Astrocyte (in vitro differentiated cells and primary cell): Measurements from ENCODE around the gene ADAMTS12. TPM values are rescaled to one million over a fixed set of nuclear protein-coding genes. Genes with fewer than 3 reads are reported as not detected.

ENCODE experiments used
- DNase-seq: peaks from one replicate; pipeline ENCODE4 v3.0.0-alpha.2; 2010; ENCODE audit warnings: low read depth
- FAIRE-seq: peaks from 2 replicates; lab custom pipeline; 2011; peaks lifted over from hg19 to GRCh38; lab: Jason Lieb, UNC
- H2AFZ ChIP-seq: 2 replicates; pipeline ENCODE4 v1.6.0; 2012; ENCODE audit warnings: low read depth, low read length, inconsistent platforms
- H3K27ac ChIP-seq: 2 replicates; pipeline ENCODE4 v1.5.1; 2011; ENCODE audit warnings: low read depth, low read length, inconsistent platforms
- H3K27me3 ChIP-seq: 2 replicates; pipeline ENCODE4 v1.6.0; 2011; ENCODE audit warnings: low read length, inconsistent platforms; ENCODE audit not compliant: insufficient read depth
- H3K36me3 ChIP-seq: 2 replicates; pipeline ENCODE4 v1.5.1; 2011; ENCODE audit warnings: low read length, inconsistent platforms; ENCODE audit not compliant: insufficient read depth
- H3K4me1 ChIP-seq: 2 replicates; pipeline ENCODE4 v1.5.1; 2011; ENCODE audit warnings: low read length, inconsistent platforms; ENCODE audit not compliant: insufficient read depth
- H3K4me2 ChIP-seq: 2 replicates; pipeline ENCODE4 v1.6.0; 2012; ENCODE audit warnings: low read length, inconsistent platforms
- H3K4me3 ChIP-seq: 2 replicates; pipeline ENCODE4 v1.5.1; 2011; ENCODE audit warnings: low read depth, mild to moderate bottlenecking, low read length, inconsistent platforms; ENCODE audit not compliant: insufficient read depth
- H3K79me2 ChIP-seq: 2 replicates; pipeline ENCODE4 v1.6.0; 2012; ENCODE audit warnings: mild to moderate bottlenecking, low read length, inconsistent platforms; ENCODE audit not compliant: insufficient read depth
- H3K9ac ChIP-seq: 2 replicates; pipeline ENCODE4 v1.6.0; 2012; ENCODE audit warnings: mild to moderate bottlenecking, low read length, inconsistent platforms
- H3K9me3 ChIP-seq: 2 replicates; pipeline ENCODE4 v1.5.1; 2012; ENCODE audit warnings: low read depth, mild to moderate bottlenecking, low read length, inconsistent platforms; ENCODE audit not compliant: insufficient read depth
- H4K20me1 ChIP-seq: 2 replicates; pipeline ENCODE4 v1.6.0; 2012; ENCODE audit warnings: low read length, inconsistent platforms; ENCODE audit not compliant: insufficient read depth
- H3K27ac Mint-ChIP-seq: one replicate; pipeline ENCODE4 v1.8.0; 2021; ENCODE audit warnings: mild to moderate bottlenecking, mixed read lengths; ENCODE audit not compliant: unreplicated experiment
- H3K27me3 Mint-ChIP-seq: one replicate; pipeline ENCODE4 v1.8.0; 2021; ENCODE audit warnings: low read depth, mixed read lengths; ENCODE audit not compliant: unreplicated experiment
- H3K36me3 Mint-ChIP-seq: one replicate; pipeline ENCODE4 v1.8.0; 2021; ENCODE audit warnings: low read depth, mixed read lengths; ENCODE audit not compliant: unreplicated experiment
- H3K4me1 Mint-ChIP-seq: one replicate; pipeline ENCODE4 v1.8.0; 2021; ENCODE audit warnings: low read depth, mixed read lengths; ENCODE audit not compliant: unreplicated experiment
- H3K4me3 Mint-ChIP-seq: one replicate; pipeline ENCODE4 v1.8.0; 2021; ENCODE audit warnings: mild to moderate bottlenecking, moderate library complexity, mixed read lengths; ENCODE audit not compliant: unreplicated experiment
- H3K9me3 Mint-ChIP-seq: one replicate; pipeline ENCODE4 v1.8.0; 2021; ENCODE audit warnings: mild to moderate bottlenecking, mixed read lengths; ENCODE audit not compliant: unreplicated experiment
- EZH2 ChIP-seq: IDR thresholded peaks from 2 replicates; pipeline ENCODE4 v1.6.1; 2012; ENCODE audit warnings: mild to moderate bottlenecking, low read length, inconsistent platforms; ENCODE audit not compliant: insufficient read depth
- total RNA-seq: library from RNA; stranded (reverse); gene quantifications from 2 replicates; pipeline ENCODE4 v1.2.1, GENCODE V29; 2021
- TF ChIP-seq, protein P1 (sequence below): IDR thresholded peaks from 2 replicates; pipeline ENCODE4 v1.5.1; 2011; ENCODE audit warnings: low read depth, mild to moderate bottlenecking, inconsistent platforms, low read length, moderate library complexity; ENCODE audit not compliant: insufficient read depth

Gene ADAMTS12
- total RNA-seq, 1 donor from 2014 or later = 156 TPM

- Histone ChIP-seq H3K36me3 (peaks cover 5% of the 10 kb centered on the region), H3K9ac (no peak overlapping the region), H3K79me2 (peaks cover 6% of the 10 kb centered on the region), H4K20me1 (no peaks in the 10 kb centered on the region), H3K27me3 (no peaks in the 10 kb centered on the region), H3K9me3 (no peaks in the 10 kb centered on the region), H3K27ac (peak overlapping the region; percentile 24), H3K4me2 (peak overlapping the region; percentile 32), H3K4me3 (no peak overlapping the region), H3K4me1 (peaks cover 32% of the 10 kb centered on the region), H2AFZ (no peak overlapping the region)
- DNase-seq (peak; percentile 71), FAIRE-seq (no peak)
- H3K27ac Mint-ChIP-seq = no peak overlapping the region
- no peak overlapping the region for H3K4me3 Mint-ChIP-seq
- peaks cover 4% of the 10 kb centered on the region for H3K9me3 Mint-ChIP-seq
- TF ChIP-seq, protein P1, sequence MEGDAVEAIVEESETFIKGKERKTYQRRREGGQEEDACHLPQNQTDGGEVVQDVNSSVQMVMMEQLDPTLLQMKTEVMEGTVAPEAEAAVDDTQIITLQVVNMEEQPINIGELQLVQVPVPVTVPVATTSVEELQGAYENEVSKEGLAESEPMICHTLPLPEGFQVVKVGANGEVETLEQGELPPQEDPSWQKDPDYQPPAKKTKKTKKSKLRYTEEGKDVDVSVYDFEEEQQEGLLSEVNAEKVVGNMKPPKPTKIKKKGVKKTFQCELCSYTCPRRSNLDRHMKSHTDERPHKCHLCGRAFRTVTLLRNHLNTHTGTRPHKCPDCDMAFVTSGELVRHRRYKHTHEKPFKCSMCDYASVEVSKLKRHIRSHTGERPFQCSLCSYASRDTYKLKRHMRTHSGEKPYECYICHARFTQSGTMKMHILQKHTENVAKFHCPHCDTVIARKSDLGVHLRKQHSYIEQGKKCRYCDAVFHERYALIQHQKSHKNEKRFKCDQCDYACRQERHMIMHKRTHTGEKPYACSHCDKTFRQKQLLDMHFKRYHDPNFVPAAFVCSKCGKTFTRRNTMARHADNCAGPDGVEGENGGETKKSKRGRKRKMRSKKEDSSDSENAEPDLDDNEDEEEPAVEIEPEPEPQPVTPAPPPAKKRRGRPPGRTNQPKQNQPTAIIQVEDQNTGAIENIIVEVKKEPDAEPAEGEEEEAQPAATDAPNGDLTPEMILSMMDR = no peak
- TF ChIP-seq EZH2 = no peak
- H3K36me3 Mint-ChIP-seq = peaks cover 18% of the 10 kb centered on the region
- no peaks in the 10 kb centered on the region for H3K27me3 Mint-ChIP-seq
- peaks cover 21% of the 10 kb centered on the region for H3K4me1 Mint-ChIP-seq
Observed at GRCh38 chr5:33721491-33722200, 170.1 kb downstream of the ADAMTS12 start.

DNA sequence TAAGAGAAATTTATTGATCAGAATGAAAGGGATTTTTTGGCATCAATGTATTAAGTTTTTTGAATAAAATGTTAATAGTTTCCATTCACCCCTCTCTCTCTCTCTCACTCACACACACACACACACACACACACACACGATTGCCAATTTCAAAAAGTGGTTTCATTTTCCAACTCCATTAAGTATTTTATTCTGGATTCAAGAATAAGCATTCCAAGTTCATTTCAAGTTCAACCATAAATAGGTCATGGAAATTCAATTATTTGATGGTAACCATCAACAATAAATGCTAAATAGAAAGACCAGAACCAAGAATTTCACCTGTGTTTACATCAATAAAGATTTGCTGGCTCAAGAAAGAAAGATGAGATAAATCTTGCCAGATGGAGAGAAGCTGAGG, 171.6 kb downstream of the ADAMTS12 start:
- Histone ChIP-seq H3K4me2 (no peak overlapping the region), H3K27me3 (no peaks in the 10 kb centered on the region), H3K9me3 (no peaks in the 10 kb centered on the region), H4K20me1 (no peaks in the 10 kb centered on the region), H3K79me2 (peaks cover 6% of the 10 kb centered on the region), H2AFZ (no peak overlapping the region), H3K4me1 (peaks cover 17% of the 10 kb centered on the region), H3K27ac (no peak overlapping the region), H3K36me3 (peaks cover 5% of the 10 kb centered on the region), H3K4me3 (no peak overlapping the region), H3K9ac (no peak overlapping the region)
- H3K9me3 Mint-ChIP-seq = peaks cover 4% of the 10 kb centered on the region
- H3K4me1 Mint-ChIP-seq = peaks cover 9% of the 10 kb centered on the region
- FAIRE-seq (no peak), DNase-seq (no peak)
- no peaks in the 10 kb centered on the region for H3K27me3 Mint-ChIP-seq
- H3K36me3 Mint-ChIP-seq = peaks cover 15% of the 10 kb centered on the region
- no peak overlapping the region for H3K4me3 Mint-ChIP-seq
- H3K27ac Mint-ChIP-seq = no peak overlapping the region
- TF ChIP-seq, protein P1 = no peak
- no peak for TF ChIP-seq EZH2

- Histone ChIP-seq H2AFZ (no peak overlapping the region), H3K36me3 (peaks cover 5% of the 10 kb centered on the region), H3K27ac (no peak overlapping the region), H4K20me1 (no peaks in the 10 kb centered on the region), H3K79me2 (peaks cover 6% of the 10 kb centered on the region), H3K27me3 (no peaks in the 10 kb centered on the region), H3K4me1 (peaks cover 16% of the 10 kb centered on the region), H3K4me2 (no peak overlapping the region), H3K9ac (no peak overlapping the region), H3K4me3 (no peak overlapping the region), H3K9me3 (no peaks in the 10 kb centered on the region)
- Mint-ChIP-seq H3K4me1 (peaks cover 5% of the 10 kb centered on the region), H3K36me3 (peaks cover 13% of the 10 kb centered on the region), H3K27me3 (no peaks in the 10 kb centered on the region), H3K9me3 (peaks cover 4% of the 10 kb centered on the region), H3K4me3 (no peak overlapping the region), H3K27ac (no peak overlapping the region)
- FAIRE-seq (no peak), DNase-seq (no peak)
- TF ChIP-seq, protein P1 = no peak
- no peak for TF ChIP-seq EZH2
Observed at GRCh38 chr5:33719769-33720168, 172.0 kb downstream of the ADAMTS12 start.
